ENCODE measurements around the gene LRCOL1.
"Not testable (repeated sequence)": the region's sequence is repeated elsewhere in the genome, so short reads cannot be mapped to it uniquely, and the experiment has no call there.

Gene LRCOL1

GRCh38 chr12:132602572-132603239 is 7.7 kb downstream of the LRCOL1 start:
- no peaks in the 10 kb centered on the region for H3K9me3 ChIP-seq (ENCODE audit: control insufficient read depth, low read length)
- H3K4me3 ChIP-seq (ENCODE audit: low read length) = no peak overlapping the region
- H3K9ac ChIP-seq (ENCODE audit: low read length) = no peak overlapping the region
- peaks cover 9% of the 10 kb centered on the region for H3K4me1 ChIP-seq (ENCODE audit: control insufficient read depth, insufficient read depth, low read length)
- H3K36me3 ChIP-seq (ENCODE audit: control insufficient read depth, insufficient read depth, low read length) = no peaks in the 10 kb centered on the region
- peaks cover 64% of the 10 kb centered on the region for H3K27me3 ChIP-seq (ENCODE audit: control insufficient read depth, insufficient read depth, low read length)

GRCh38 chr12:132601171-132601883 is 9.1 kb downstream of the LRCOL1 start:
- H3K9ac ChIP-seq (ENCODE audit: low read length) = peak overlapping the region; percentile 50
- H3K9me3 ChIP-seq (ENCODE audit: control insufficient read depth, low read length) = no peaks in the 10 kb centered on the region
- peaks cover 59% of the 10 kb centered on the region for H3K27me3 ChIP-seq (ENCODE audit: control insufficient read depth, insufficient read depth, low read length)
- H3K36me3 ChIP-seq (ENCODE audit: control insufficient read depth, insufficient read depth, low read length) = no peaks in the 10 kb centered on the region
- H3K4me3 ChIP-seq (ENCODE audit: low read length) = no peak overlapping the region
- H3K4me1 ChIP-seq (ENCODE audit: control insufficient read depth, insufficient read depth, low read length) = peaks cover 14% of the 10 kb centered on the region

- peak overlapping the region; percentile 50 for H3K9ac ChIP-seq (ENCODE audit: low read length)
- H3K4me3 ChIP-seq (ENCODE audit: low read length) = peak overlapping the region; percentile 31
- H3K9me3 ChIP-seq (ENCODE audit: control insufficient read depth, low read length) = no peaks in the 10 kb centered on the region
- peaks cover 14% of the 10 kb centered on the region for H3K4me1 ChIP-seq (ENCODE audit: control insufficient read depth, insufficient read depth, low read length)
- peaks cover 54% of the 10 kb centered on the region for H3K27me3 ChIP-seq (ENCODE audit: control insufficient read depth, insufficient read depth, low read length)
- no peaks in the 10 kb centered on the region for H3K36me3 ChIP-seq (ENCODE audit: control insufficient read depth, insufficient read depth, low read length)
These were observed 10.0 kb downstream of the LRCOL1 start for GRCh38 chr12:132600048-132601032.

GRCh38 chr12:132599502-132599901 is 10.9 kb downstream of the LRCOL1 start:
- H3K36me3 ChIP-seq (ENCODE audit: control insufficient read depth, insufficient read depth, low read length); H3K4me3 ChIP-seq (ENCODE audit: low read length); H3K9me3 ChIP-seq (ENCODE audit: control insufficient read depth, low read length); H3K9ac ChIP-seq (ENCODE audit: low read length): not testable (repeated sequence)
- peaks cover 14% of the 10 kb centered on the region for H3K4me1 ChIP-seq (ENCODE audit: control insufficient read depth, insufficient read depth, low read length)
- peaks cover 47% of the 10 kb centered on the region for H3K27me3 ChIP-seq (ENCODE audit: control insufficient read depth, insufficient read depth, low read length)

GRCh38 chr12:132597333-132598316 is 12.8 kb downstream of the LRCOL1 start:
- no peak overlapping the region for H3K4me3 ChIP-seq (ENCODE audit: low read length)
- H3K9ac ChIP-seq (ENCODE audit: low read length) = no peak overlapping the region
- H3K27me3 ChIP-seq (ENCODE audit: control insufficient read depth, insufficient read depth, low read length) = peaks cover 28% of the 10 kb centered on the region

GRCh38 chr12:132596016-132596415 is 14.4 kb downstream of the LRCOL1 start:
- no peak overlapping the region for H3K9ac ChIP-seq (ENCODE audit: low read length)
- H3K4me1 ChIP-seq (ENCODE audit: control insufficient read depth, insufficient read depth, low read length) = peaks cover 24% of the 10 kb centered on the region
- no peaks in the 10 kb centered on the region for H3K36me3 ChIP-seq (ENCODE audit: control insufficient read depth, insufficient read depth, low read length)
- H3K4me3 ChIP-seq (ENCODE audit: low read length) = no peak overlapping the region
- no peaks in the 10 kb centered on the region for H3K9me3 ChIP-seq (ENCODE audit: control insufficient read depth, low read length)
- peaks cover 15% of the 10 kb centered on the region for H3K27me3 ChIP-seq (ENCODE audit: control insufficient read depth, insufficient read depth, low read length)

More at GRCh38 chr12:132597333-132598316, 12.8 kb downstream of the LRCOL1 start:
- no peaks in the 10 kb centered on the region for H3K9me3 ChIP-seq (ENCODE audit: control insufficient read depth, low read length)
- peaks cover 24% of the 10 kb centered on the region for H3K4me1 ChIP-seq (ENCODE audit: control insufficient read depth, insufficient read depth, low read length)
- H3K36me3 ChIP-seq (ENCODE audit: control insufficient read depth, insufficient read depth, low read length) = no peaks in the 10 kb centered on the region

- Histone ChIP-seq H3K9ac (ENCODE audit: low read length) (no peak overlapping the region), H3K27me3 (ENCODE audit: control insufficient read depth, insufficient read depth, low read length) (peaks cover 8% of the 10 kb centered on the region), H3K4me1 (ENCODE audit: control insufficient read depth, insufficient read depth, low read length) (peaks cover 17% of the 10 kb centered on the region), H3K36me3 (ENCODE audit: control insufficient read depth, insufficient read depth, low read length) (no peaks in the 10 kb centered on the region), H3K9me3 (ENCODE audit: control insufficient read depth, low read length) (no peaks in the 10 kb centered on the region), H3K4me3 (ENCODE audit: low read length) (no peak overlapping the region)
These were observed 15.2 kb downstream of the LRCOL1 start for GRCh38 chr12:132595183-132595582.

- Histone ChIP-seq H3K9me3 (ENCODE audit: control insufficient read depth, low read length) (no peaks in the 10 kb centered on the region), H3K27me3 (ENCODE audit: control insufficient read depth, insufficient read depth, low read length) (peaks cover 5% of the 10 kb centered on the region), H3K4me1 (ENCODE audit: control insufficient read depth, insufficient read depth, low read length) (peaks cover 14% of the 10 kb centered on the region), H3K36me3 (ENCODE audit: control insufficient read depth, insufficient read depth, low read length) (no peaks in the 10 kb centered on the region), H3K4me3 (ENCODE audit: low read length) (peak overlapping the region; percentile 14), H3K9ac (ENCODE audit: low read length) (peak overlapping the region; percentile 29)
These were observed 16.4 kb downstream of the LRCOL1 start for GRCh38 chr12:132593938-132594358.

GRCh38 chr12:132593521-132593920 is 16.9 kb downstream of the LRCOL1 start:
- H3K36me3 ChIP-seq (ENCODE audit: control insufficient read depth, insufficient read depth, low read length) = no peaks in the 10 kb centered on the region
- H3K27me3 ChIP-seq (ENCODE audit: control insufficient read depth, insufficient read depth, low read length) = peaks cover 5% of the 10 kb centered on the region
- H3K9me3 ChIP-seq (ENCODE audit: control insufficient read depth, low read length) = no peaks in the 10 kb centered on the region
- H3K9ac ChIP-seq (ENCODE audit: low read length) = peak overlapping the region; percentile 29
- peaks cover 14% of the 10 kb centered on the region for H3K4me1 ChIP-seq (ENCODE audit: control insufficient read depth, insufficient read depth, low read length)
- H3K4me3 ChIP-seq (ENCODE audit: low read length) = peak overlapping the region; percentile 14

GRCh38 chr12:132593071-132593470 is 17.3 kb downstream of the LRCOL1 start:
- Histone ChIP-seq H3K4me1 (ENCODE audit: control insufficient read depth, insufficient read depth, low read length) (peaks cover 14% of the 10 kb centered on the region), H3K9ac (ENCODE audit: low read length) (no peak overlapping the region), H3K36me3 (ENCODE audit: control insufficient read depth, insufficient read depth, low read length) (no peaks in the 10 kb centered on the region), H3K9me3 (ENCODE audit: control insufficient read depth, low read length) (no peaks in the 10 kb centered on the region), H3K27me3 (ENCODE audit: control insufficient read depth, insufficient read depth, low read length) (peaks cover 5% of the 10 kb centered on the region), H3K4me3 (ENCODE audit: low read length) (no peak overlapping the region)
